ENCODE data around the gene ACVR1C.
"Not testable (repeated sequence)": the region's sequence is repeated elsewhere in the genome, so short reads cannot be mapped to it uniquely, and the experiment has no call there.

Gene ACVR1C

GRCh38 chr2:157557770-157558169 lies 70.9 kb downstream of the ACVR1C start:
- no peak overlapping the region for H3K27ac ChIP-seq

GRCh38 chr2:157540102-157540501 lies 88.6 kb downstream of the ACVR1C start:
- TF ChIP-seq ZFX (IDR thresholded peaks at IDR 0.05) (no peak), CTCF (conservative IDR thresholded peaks at IDR 0.05) (no peak)
- no peak overlapping the region for H3K27ac ChIP-seq

More at GRCh38 chr2:157557770-157558169, 70.9 kb downstream of the ACVR1C start:
- TF ChIP-seq ZFX (IDR thresholded peaks at IDR 0.05) (no peak), CTCF (conservative IDR thresholded peaks at IDR 0.05) (no peak)

- TF ChIP-seq CTCF (conservative IDR thresholded peaks at IDR 0.05) (no peak), ZFX (IDR thresholded peaks at IDR 0.05) (no peak)
- H3K27ac ChIP-seq: no peak overlapping the region
Observed at GRCh38 chr2:157538064-157538463, 90.6 kb downstream of the ACVR1C start.

- TF ChIP-seq CTCF (conservative IDR thresholded peaks at IDR 0.05) (no peak), ZFX (IDR thresholded peaks at IDR 0.05) (no peak)
- no peak overlapping the region for H3K27ac ChIP-seq
Observed at GRCh38 chr2:157536815-157537214, 91.8 kb downstream of the ACVR1C start.

GRCh38 chr2:157528963-157529751 lies 99.5 kb downstream of the ACVR1C start:
- no peak for TF ChIP-seq ZFX (IDR thresholded peaks at IDR 0.05)
- TF ChIP-seq CTCF (conservative IDR thresholded peaks at IDR 0.05): no peak
- no peak overlapping the region for H3K27ac ChIP-seq

- no peak overlapping the region for H3K27ac ChIP-seq
- TF ChIP-seq ZFX (IDR thresholded peaks at IDR 0.05): no peak
Observed at GRCh38 chr2:157526070-157526469, 102.6 kb downstream of the ACVR1C start.

- no peak overlapping the region for H3K27ac ChIP-seq
- no peak for TF ChIP-seq CTCF (conservative IDR thresholded peaks at IDR 0.05)
- no peak for TF ChIP-seq ZFX (IDR thresholded peaks at IDR 0.05)
Observed at GRCh38 chr2:157523270-157524247, 105.1 kb downstream of the ACVR1C start.

- H3K27ac ChIP-seq: not testable (repeated sequence)
Observed at GRCh38 chr2:157514966-157515365, 113.7 kb downstream of the ACVR1C start.
